GM18499 (cell line): ENCODE results near the gene FBXO4.

Source experiments
- ATAC-seq: cut with Tn5 transposase; IDR thresholded peaks from one replicate; pipeline ENCODE4 v1.9.1; 2021; ENCODE audit warnings: moderate number of reproducible peaks; ENCODE audit not compliant: insufficient read depth, unreplicated experiment

The FBXO4 gene

GRCh38 chr5:41924872-41925554 is at the start of gene FBXO4:
Gene FBXO4, plus strand, starts transcription at chr5:41925281. Its CDS starts 29 bp downstream, at chr5:41925310.
- peak; percentile 83 for ATAC-seq

- ATAC-seq, result no peak
Measured at GRCh38 chr5:41876678-41877077, 48.4 kb upstream of the FBXO4 start.

- ATAC-seq, result no peak
Measured at GRCh38 chr5:41877408-41877807, 47.7 kb upstream of the FBXO4 start.

- ATAC-seq, result no peak
Measured at GRCh38 chr5:41878173-41878572, 46.9 kb upstream of the FBXO4 start.

- no peak for ATAC-seq
Measured at GRCh38 chr5:41878643-41879478, 46.2 kb upstream of the FBXO4 start.

- ATAC-seq, result no peak
Measured at GRCh38 chr5:41882765-41883164, 42.3 kb upstream of the FBXO4 start.

GRCh38 chr5:41883243-41883642 is 41.8 kb upstream of the FBXO4 start:
- ATAC-seq, result no peak

- ATAC-seq, result no peak
Measured at GRCh38 chr5:41883936-41884335, 41.1 kb upstream of the FBXO4 start.

- ATAC-seq, result no peak
Measured at GRCh38 chr5:41885286-41885685, 39.8 kb upstream of the FBXO4 start.

- no peak for ATAC-seq
Measured at GRCh38 chr5:41891066-41891707, 33.9 kb upstream of the FBXO4 start.

- ATAC-seq, result no peak
Measured at GRCh38 chr5:41892031-41892430, 33.0 kb upstream of the FBXO4 start.

GRCh38 chr5:41893074-41893851 is 31.8 kb upstream of the FBXO4 start:
- no peak for ATAC-seq

- ATAC-seq, result no peak
Measured at GRCh38 chr5:41896230-41896629, 28.9 kb upstream of the FBXO4 start.

- no peak for ATAC-seq
Measured at GRCh38 chr5:41903382-41903891, 21.6 kb upstream of the FBXO4 start.

GRCh38 chr5:41903892-41904799 is 20.9 kb upstream of the FBXO4 start, which contains the start of gene RIMOC1:
Gene RIMOC1, plus strand, starts transcription at chr5:41904344. Its CDS starts 24 bp downstream, at chr5:41904368.
- peak; percentile 96 for ATAC-seq

GRCh38 chr5:41906151-41906550 is 18.9 kb upstream of the FBXO4 start:
- no peak for ATAC-seq

GRCh38 chr5:41908374-41909079 is 16.6 kb upstream of the FBXO4 start:
- no peak for ATAC-seq

GRCh38 chr5:41918105-41918504 is 7.0 kb upstream of the FBXO4 start:
- ATAC-seq, result no peak
